CD14-positive monocyte (primary cell): ENCODE data around the gene NEK1. TPM values are rescaled to one million over a fixed set of nuclear protein-coding genes. Genes with fewer than 3 reads are reported as not detected.

Experiments
- DNase-seq, 3 donors: peaks; one replicate each; pipeline ENCODE4 v3.0.0-alpha.2; 2011 to 2022
- H2AFZ ChIP-seq: 2 replicates; pipeline ENCODE4 v1.6.0; 2012; ENCODE audit warnings: mild to moderate bottlenecking, low read depth, low read length, inconsistent platforms; ENCODE audit not compliant: insufficient read depth, poor library complexity, severe bottlenecking
- H3K27ac ChIP-seq, 2 donors: 1 replicate in 1 of 2; 2 replicates in 1 of 2; pipeline ENCODE4 v1.5.1; 2012 to 2013; ENCODE audit warnings: low read length in 2 of 2, control low read depth in 1 of 2, inconsistent platforms in 1 of 2, low read depth in 1 of 2, mild to moderate bottlenecking in 1 of 2
- H3K27me3 ChIP-seq, 2 donors: one replicate each; pipeline versions ENCODE4 v1.6.0 to v1.6.1; 2011 to 2013; ENCODE audit warnings: low read length in 2 of 2; ENCODE audit not compliant: control insufficient read depth in 2 of 2, insufficient read depth in 2 of 2
- H3K36me3 ChIP-seq, 2 donors: replicated peaks in 1 of 2; 1 replicate in 1 of 2; 2 replicates in 1 of 2; pipeline versions ENCODE4 v1.5.1 to v1.6.1; 2012 to 2013; ENCODE audit warnings: low read length in 2 of 2, control low read depth in 1 of 2, inconsistent platforms in 1 of 2, mild to moderate bottlenecking in 1 of 2; ENCODE audit not compliant: insufficient read depth in 2 of 2, control insufficient read depth in 1 of 2
- H3K4me1 ChIP-seq, 2 donors: 1 replicate in 1 of 2; 2 replicates in 1 of 2; pipeline versions ENCODE4 v1.5.1 to v1.6.1; 2012 to 2013; ENCODE audit warnings: low read length in 2 of 2, control low read depth in 1 of 2, inconsistent platforms in 1 of 2, mild to moderate bottlenecking in 1 of 2, moderate library complexity in 1 of 2; ENCODE audit not compliant: insufficient read depth in 2 of 2, control insufficient read depth in 1 of 2
- H3K4me2 ChIP-seq: replicated peaks from 2 replicates; pipeline ENCODE3; 2012; ENCODE audit warnings: low read length, moderate library complexity, mild to moderate bottlenecking; ENCODE audit not compliant: poor library complexity, severe bottlenecking; ENCODE audit errors: extremely low read depth
- H3K4me3 ChIP-seq, 3 experiments: fragments of 200-600 bp in 1 of 3; sonication (generic) in 1 of 3; replicated peaks in 1 of 3; 1 replicate in 2 of 3; 2 replicates in 1 of 3; pipeline ENCODE4 v1.5.1; 2011 to 2013; ENCODE audit warnings: low read length in 3 of 3, mild to moderate bottlenecking in 3 of 3, control low read depth in 2 of 3, low read depth in 2 of 3, inconsistent platforms in 1 of 3, moderate library complexity in 1 of 3
- H3K79me2 ChIP-seq: 2 replicates; pipeline ENCODE4 v1.6.0; 2012; ENCODE audit warnings: mild to moderate bottlenecking, control low read depth, inconsistent platforms, low read length, moderate library complexity; ENCODE audit not compliant: insufficient read depth
- H3K9ac ChIP-seq: 2 replicates; pipeline ENCODE4 v1.6.0; 2017; ENCODE audit warnings: low read length, mild to moderate bottlenecking; ENCODE audit not compliant: insufficient read depth, poor library complexity, severe bottlenecking
- H3K9me3 ChIP-seq, 2 donors: replicated peaks in 1 of 2; 1 replicate in 1 of 2; 2 replicates in 1 of 2; pipeline versions ENCODE4 v1.5.1 to v1.6.1; 2012 to 2013; ENCODE audit warnings: low read length in 2 of 2, control low read depth in 1 of 2; ENCODE audit not compliant: control insufficient read depth in 1 of 2, insufficient read depth in 1 of 2
- H4K20me1 ChIP-seq: 2 replicates; pipeline ENCODE4 v1.6.0; 2012; ENCODE audit warnings: mild to moderate bottlenecking, low read length, control low read depth, moderate library complexity; ENCODE audit not compliant: insufficient read depth
- H3K27ac Mint-ChIP-seq, 7 donors: one replicate each; pipeline ENCODE4 v1.8.0; 2020; ENCODE audit warnings: mild to moderate bottlenecking in 7 of 7, mixed read lengths in 7 of 7, moderate library complexity in 6 of 7, inconsistent platforms in 2 of 7
- H3K27me3 Mint-ChIP-seq, 3 donors: one replicate each; pipeline ENCODE4 v1.8.0; 2021 to 2022; ENCODE audit warnings: low read depth in 3 of 3, mild to moderate bottlenecking in 3 of 3, mixed read lengths in 3 of 3, moderate library complexity in 3 of 3, inconsistent platforms in 1 of 3
- H3K36me3 Mint-ChIP-seq, 2 donors: one replicate each; pipeline ENCODE4 v1.8.0; 2020; ENCODE audit warnings: mixed read lengths in 2 of 2, inconsistent platforms in 1 of 2, mild to moderate bottlenecking in 1 of 2
- H3K4me1 Mint-ChIP-seq: one replicate; pipeline ENCODE4 v1.8.0; 2020; ENCODE audit warnings: mild to moderate bottlenecking, mixed read lengths
- H3K4me3 Mint-ChIP-seq, 2 donors: one replicate each; pipeline ENCODE4 v1.8.0; 2020; ENCODE audit warnings: mild to moderate bottlenecking in 2 of 2, mixed read lengths in 2 of 2, moderate library complexity in 1 of 2
- H3K9me3 Mint-ChIP-seq, 7 donors: one replicate each; pipeline ENCODE4 v1.8.0; 2020 to 2022; ENCODE audit warnings: mixed read lengths in 7 of 7, mild to moderate bottlenecking in 6 of 7, moderate library complexity in 6 of 7, inconsistent platforms in 2 of 7
- WGBS: methylation state at CpG from one replicate; pipeline ENCODE4 v1.1.5; 2013; ENCODE audit warnings: missing lambda C conversion rate; ENCODE audit not compliant: insufficient coverage; 5-methylcytosine and 5-hydroxymethylcytosine counted together
- intact Hi-C, 2 donors: fragments of 100-400 bp; cut with micrococcal nuclease; formaldehyde crosslinking; loops; one replicate each; pipeline versions ENCODE4 v1.15.0 to v1.15.1; 2023
- polyA plus RNA-seq, 3 donors: library from polyadenylated mRNA; depleted of rRNA in 1 of 3; unstranded in 2 of 3; stranded (reverse) in 1 of 3; fragments of 300-500 nt in 2 of 3; fragments of >200 nt in 1 of 3; fragmentation: Illumina TruSeq in 2 of 3; gene quantifications; 1 replicate in 2 of 3; 2 replicates in 1 of 3; pipeline ENCODE4 v1.2.3, GENCODE V29; 2012 to 2021
- TF ChIP-seq, protein P1 (sequence below): fragments of 200-600 bp; IDR thresholded peaks from one replicate; pipeline ENCODE4 v1.8.0; 2022; ENCODE audit warnings: antibody characterized with exemption, mild to moderate bottlenecking

The NEK1 gene
- polyA plus RNA-seq, 3 donors = 1.9 to 5.5 (median 2.7) TPM

DNA sequence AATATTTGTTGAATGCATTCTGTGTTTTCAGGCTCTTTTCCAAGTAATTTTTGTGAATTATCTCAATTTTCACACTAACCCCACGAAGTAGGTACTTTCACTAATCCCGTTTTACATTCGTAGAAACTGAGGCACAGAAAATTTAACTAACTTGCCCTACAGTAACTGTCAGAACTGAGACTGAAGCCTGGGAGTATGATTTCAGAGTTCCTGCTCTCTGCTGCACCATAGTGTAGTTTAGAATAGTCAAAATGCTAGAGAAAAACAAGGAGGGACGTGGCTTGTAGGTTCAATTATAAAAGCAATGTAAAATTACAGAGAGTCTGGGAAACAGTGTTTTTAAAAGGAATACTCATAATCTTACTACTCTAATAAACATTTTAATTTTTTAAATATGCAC is 10.2 kb upstream of the NEK1 start:
- TF ChIP-seq, protein P1, sequence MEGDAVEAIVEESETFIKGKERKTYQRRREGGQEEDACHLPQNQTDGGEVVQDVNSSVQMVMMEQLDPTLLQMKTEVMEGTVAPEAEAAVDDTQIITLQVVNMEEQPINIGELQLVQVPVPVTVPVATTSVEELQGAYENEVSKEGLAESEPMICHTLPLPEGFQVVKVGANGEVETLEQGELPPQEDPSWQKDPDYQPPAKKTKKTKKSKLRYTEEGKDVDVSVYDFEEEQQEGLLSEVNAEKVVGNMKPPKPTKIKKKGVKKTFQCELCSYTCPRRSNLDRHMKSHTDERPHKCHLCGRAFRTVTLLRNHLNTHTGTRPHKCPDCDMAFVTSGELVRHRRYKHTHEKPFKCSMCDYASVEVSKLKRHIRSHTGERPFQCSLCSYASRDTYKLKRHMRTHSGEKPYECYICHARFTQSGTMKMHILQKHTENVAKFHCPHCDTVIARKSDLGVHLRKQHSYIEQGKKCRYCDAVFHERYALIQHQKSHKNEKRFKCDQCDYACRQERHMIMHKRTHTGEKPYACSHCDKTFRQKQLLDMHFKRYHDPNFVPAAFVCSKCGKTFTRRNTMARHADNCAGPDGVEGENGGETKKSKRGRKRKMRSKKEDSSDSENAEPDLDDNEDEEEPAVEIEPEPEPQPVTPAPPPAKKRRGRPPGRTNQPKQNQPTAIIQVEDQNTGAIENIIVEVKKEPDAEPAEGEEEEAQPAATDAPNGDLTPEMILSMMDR = no peak
- H3K27ac ChIP-seq = no peak overlapping the region
- H3K9ac ChIP-seq = no peak overlapping the region
- Mint-ChIP-seq H3K36me3 (peaks cover 10 to 11% of the 10 kb centered on the region in 2 donors), H3K4me3 (peak overlapping the region in 1 of 2 donors; percentile 63), H3K27me3 (peaks cover 0 to 9% (median 3%) of the 10 kb centered on the region in 3 donors), H3K4me1 (peaks cover 34% of the 10 kb centered on the region), H3K27ac (peak overlapping the region in 3 of 7 donors; percentile 15 to 100 (median 28)), H3K9me3 (no peaks in the 10 kb centered on the region)
- intact Hi-C loops = loop anchor here (5.0 to 10.0 kb wide), 3 partner anchors 35 to 402 kb away; partner anchors contain the start of genes HPF1 (in 1 of the 2) and MFAP3L (in 1 of the 2)
- H3K4me2 ChIP-seq = peak overlapping the region; percentile 92
- no CpG with 5 or more reads among the region's 4 CpGs for WGBS
- no peaks in the 10 kb centered on the region for H3K9me3 ChIP-seq
- H4K20me1 ChIP-seq = peaks cover 8% of the 10 kb centered on the region
- H3K27me3 ChIP-seq = no peaks in the 10 kb centered on the region
- H3K79me2 ChIP-seq = peaks cover 63% of the 10 kb centered on the region
- H2AFZ ChIP-seq = no peak overlapping the region
- peaks cover 28% of the 10 kb centered on the region in 2 donors for H3K4me1 ChIP-seq
- no peaks in the 10 kb centered on the region for H3K36me3 ChIP-seq
- DNase-seq = no peak
- H3K4me3 ChIP-seq = peak overlapping the region in 1 of 3 experiments; percentile 95

DNA sequence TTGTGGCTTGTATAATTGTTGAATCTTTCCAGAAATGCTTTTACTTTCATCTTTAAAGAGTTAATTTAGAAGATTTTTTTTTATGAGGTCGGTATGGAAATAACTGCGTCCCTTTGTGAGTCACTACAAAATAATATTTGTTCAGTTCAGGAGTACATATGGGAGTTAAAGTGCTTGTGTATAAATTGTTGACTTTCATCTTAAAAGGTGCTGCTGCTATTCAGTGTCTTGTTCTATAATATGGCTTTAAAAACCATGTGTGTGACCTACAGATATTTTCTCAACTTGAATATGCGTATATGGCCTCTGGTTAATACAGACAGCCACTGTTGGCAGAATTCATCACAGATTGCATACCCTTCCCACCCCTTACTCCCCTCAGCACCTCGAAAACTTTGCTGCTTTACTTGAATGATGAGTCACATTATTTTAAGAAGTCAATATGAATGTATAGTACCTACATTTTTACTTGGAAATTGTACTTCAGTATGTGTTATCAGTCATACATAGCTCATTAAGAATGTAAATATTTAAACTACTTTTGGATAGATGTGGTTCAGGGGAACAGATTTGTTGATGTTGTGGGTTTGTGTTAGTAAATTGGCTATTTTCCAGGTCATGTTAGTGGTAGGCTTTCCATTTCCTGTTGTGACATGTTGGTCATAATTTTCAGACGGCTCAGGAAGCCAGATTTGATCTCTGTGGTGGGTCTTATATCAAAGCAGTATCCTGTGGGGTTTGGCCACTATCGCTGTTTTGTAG is 9.5 kb upstream of the NEK1 start:
- peak overlapping the region; percentile 92 for H3K4me2 ChIP-seq
- peaks cover 8% of the 10 kb centered on the region for H4K20me1 ChIP-seq
- no peaks in the 10 kb centered on the region for H3K27me3 ChIP-seq
- H3K79me2 ChIP-seq = peaks cover 57% of the 10 kb centered on the region
- no peaks in the 10 kb centered on the region for H3K9me3 Mint-ChIP-seq
- peaks cover 34% of the 10 kb centered on the region for H3K4me1 Mint-ChIP-seq
- WGBS = no CpG with 5 or more reads among the region's 6 CpGs
- peak overlapping the region in 1 of 2 donors; percentile 59 for H3K27ac ChIP-seq
- H3K36me3 ChIP-seq = no peaks in the 10 kb centered on the region
- TF ChIP-seq, protein P1 = no peak
- H3K4me3 Mint-ChIP-seq = peak overlapping the region; percentile 63 to 70
- peak; percentile 39 to 87 (median 62) for DNase-seq
- peak overlapping the region; percentile 60 to 95 (median 84) for H3K4me3 ChIP-seq
- no peak overlapping the region for H2AFZ ChIP-seq
- H3K4me1 ChIP-seq = peaks cover 28% of the 10 kb centered on the region in 2 donors
- H3K27ac Mint-ChIP-seq = peak overlapping the region; percentile 68 to 100 (median 85)
- H3K9me3 ChIP-seq = no peaks in the 10 kb centered on the region
- intact Hi-C loops = loop anchor here (5.0 to 10.0 kb wide), 3 partner anchors 35 to 403 kb away; partner anchors contain the start of genes HPF1 (in 1 of the 2) and MFAP3L (in 1 of the 2)
- H3K36me3 Mint-ChIP-seq = peaks cover 10 to 11% of the 10 kb centered on the region in 2 donors
- H3K9ac ChIP-seq = peak overlapping the region; percentile 90
- H3K27me3 Mint-ChIP-seq = peaks cover 0 to 9% (median 3%) of the 10 kb centered on the region in 3 donors
